Measurements from ENCODE around the gene CHCHD10. TPM values are rescaled to one million over a fixed set of nuclear protein-coding genes. Genes with fewer than 3 reads are reported as not detected.

The CHCHD10 gene
- total RNA-seq, 1 donor from 2014 or later = 148 TPM

GRCh38 chr22:23787600-23787896, 19.8 kb upstream of the CHCHD10 start:
- no peak for DNase-seq (ENCODE audit: low spot score)

DNA sequence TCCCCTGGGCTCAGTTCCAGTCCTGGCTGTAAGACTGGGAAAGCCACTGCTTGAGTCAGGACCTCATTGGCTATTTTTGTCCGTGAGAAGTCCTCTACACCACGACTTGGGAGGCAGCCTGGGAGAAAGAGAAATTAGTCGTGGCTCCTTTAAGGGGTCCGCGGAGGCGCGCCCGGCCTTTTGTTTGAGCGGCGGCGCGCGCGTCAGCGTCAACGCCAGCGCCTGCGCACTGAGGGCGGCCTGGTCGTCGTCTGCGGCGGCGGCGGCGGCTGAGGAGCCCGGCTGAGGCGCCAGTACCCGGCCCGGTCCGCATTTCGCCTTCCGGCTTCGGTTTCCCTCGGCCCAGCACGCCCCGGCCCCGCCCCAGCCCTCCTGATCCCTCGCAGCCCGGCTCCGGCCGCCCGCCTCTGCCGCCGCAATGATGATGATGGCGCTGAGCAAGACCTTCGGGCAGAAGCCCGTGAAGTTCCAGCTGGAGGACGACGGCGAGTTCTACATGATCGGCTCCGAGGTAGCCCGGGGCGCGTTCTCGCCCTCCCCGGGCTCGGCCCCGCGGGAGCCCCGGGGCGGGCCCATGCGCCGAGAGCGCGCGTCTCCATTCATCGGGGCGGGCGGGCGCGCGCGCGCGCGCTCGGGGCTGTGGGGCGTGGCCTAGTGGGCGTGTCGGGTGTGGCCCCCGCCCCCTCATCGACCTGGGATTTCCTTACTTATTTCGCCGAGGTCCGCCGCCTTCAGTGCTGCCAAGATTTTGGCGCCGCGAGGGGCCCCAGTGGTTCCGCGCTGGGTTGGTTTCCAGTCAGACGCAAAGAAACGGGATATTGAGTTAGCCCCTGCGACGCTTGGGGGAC, 19.2 kb upstream of the CHCHD10 start, which contains the start of gene SMARCB1:
Gene SMARCB1 (plus strand): TSS at position 215 of the 848 bp plus-strand sequence. CDS start 204 bp downstream, at position 419.
- peak; percentile 91 for DNase-seq (ENCODE audit: low spot score)

- DNase-seq (ENCODE audit: low spot score) = no peak
Observed at GRCh38 chr22:23786261-23786710, 18.5 kb upstream of the CHCHD10 start.

DNA sequence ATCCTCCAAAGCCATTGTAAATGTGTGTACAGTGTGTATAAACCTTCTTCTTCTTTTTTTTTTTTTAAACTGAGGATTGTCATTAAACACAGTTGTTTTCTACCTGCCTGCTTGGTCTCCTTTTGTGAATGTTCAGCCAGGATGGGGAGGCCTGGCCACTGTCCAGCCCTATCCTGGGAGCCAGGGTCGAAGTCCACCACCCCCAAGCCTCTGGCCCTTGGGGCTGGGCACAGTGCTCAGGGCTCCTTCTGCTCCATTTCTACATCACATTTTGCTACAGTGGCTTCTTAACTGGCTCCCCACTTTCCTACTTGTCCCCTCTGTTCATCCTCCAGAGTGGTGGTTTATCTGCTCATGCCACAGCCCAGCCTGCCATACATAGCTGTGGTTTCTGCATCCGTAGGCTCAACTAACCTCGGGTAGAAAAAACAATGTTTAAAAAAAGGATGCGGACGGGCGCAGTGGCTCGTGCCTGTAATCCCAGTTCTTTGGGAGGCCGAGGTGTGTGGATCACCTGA, 16.5 kb upstream of the CHCHD10 start:
- DNase-seq (ENCODE audit: low spot score) = peak; percentile 66

GRCh38 chr22:23783265-23784150, 15.7 kb upstream of the CHCHD10 start:
- DNase-seq (ENCODE audit: low spot score) = no peak

DNA sequence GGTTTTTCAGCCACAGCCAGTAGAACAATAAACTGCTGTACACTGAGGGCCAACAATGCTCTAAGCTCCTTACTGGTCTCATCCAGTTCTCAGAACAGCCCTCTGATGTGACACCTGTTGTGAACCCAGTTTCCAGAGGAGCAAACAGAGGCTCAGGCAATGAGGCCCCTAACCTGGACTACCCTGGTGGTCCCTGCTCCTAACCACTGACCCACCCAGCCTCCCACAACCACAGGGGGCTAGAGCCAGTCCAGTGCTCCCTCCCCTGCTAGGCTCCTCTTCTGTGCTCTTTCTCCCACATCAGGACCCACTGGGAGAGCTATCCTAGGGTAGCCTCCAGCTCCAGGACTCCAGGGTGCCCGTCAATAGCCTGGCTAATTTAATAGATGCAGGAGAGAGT, 14.9 kb upstream of the CHCHD10 start:
- DNase-seq (ENCODE audit: low spot score) = no peak

GRCh38 chr22:23782252-23782651, 14.5 kb upstream of the CHCHD10 start:
- no peak for DNase-seq (ENCODE audit: low spot score)

- no peak for DNase-seq (ENCODE audit: low spot score)
Observed at GRCh38 chr22:23781511-23782183, 13.9 kb upstream of the CHCHD10 start.

GRCh38 chr22:23781065-23781464, 13.3 kb upstream of the CHCHD10 start:
- no peak for DNase-seq (ENCODE audit: low spot score)

DNA sequence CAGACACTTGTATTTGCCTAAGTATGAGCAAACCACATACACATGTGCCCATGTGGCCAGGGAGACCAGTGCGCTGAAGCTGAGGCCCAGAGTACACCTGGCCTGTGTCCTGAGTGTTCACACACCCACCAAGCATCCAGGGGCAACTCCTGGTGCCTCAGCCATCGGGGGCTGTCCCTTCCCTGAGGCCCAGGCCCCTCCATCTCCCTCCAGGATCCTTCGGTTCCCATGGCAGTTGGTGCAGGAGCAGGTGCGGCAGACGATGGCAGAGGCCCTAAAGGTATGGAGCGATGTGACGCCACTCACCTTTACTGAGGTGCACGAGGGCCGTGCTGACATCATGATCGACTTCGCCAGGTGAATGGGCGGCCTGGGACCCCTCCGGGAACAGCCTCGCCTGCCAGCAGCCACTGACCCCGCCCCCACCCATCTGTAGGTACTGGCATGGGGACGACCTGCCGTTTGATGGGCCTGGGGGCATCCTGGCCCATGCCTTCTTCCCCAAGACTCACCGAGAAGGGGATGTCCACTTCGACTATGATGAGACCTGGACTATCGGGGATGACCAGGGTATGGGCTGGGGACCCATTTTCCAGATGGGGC, 12.5 kb upstream of the CHCHD10 start:
- no peak for DNase-seq (ENCODE audit: low spot score)

DNA sequence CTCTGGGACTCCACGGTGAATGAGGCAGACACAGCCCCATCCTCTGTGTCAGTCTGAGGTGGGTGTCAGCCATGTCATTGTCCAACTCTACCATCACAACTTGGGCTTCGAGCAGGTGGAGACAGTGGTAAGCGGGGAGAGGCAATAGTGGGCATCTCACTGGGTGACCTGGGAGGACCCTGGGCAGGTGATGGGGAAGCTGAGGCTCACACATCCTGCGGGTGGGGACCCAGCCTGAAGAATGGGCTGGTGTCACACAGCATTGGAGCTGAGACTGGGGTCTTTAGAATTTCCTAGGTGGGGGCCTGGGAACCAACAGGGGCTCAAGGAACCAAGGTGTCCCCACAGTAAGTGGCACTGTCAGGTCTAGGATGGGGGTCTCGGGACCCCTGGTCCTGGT, 12.0 kb upstream of the CHCHD10 start:
- DNase-seq (ENCODE audit: low spot score) = no peak

GRCh38 chr22:23779083-23779482, 11.3 kb upstream of the CHCHD10 start:
- DNase-seq (ENCODE audit: low spot score) = no peak

- no peak for DNase-seq (ENCODE audit: low spot score)
Observed at GRCh38 chr22:23778577-23778900, 10.8 kb upstream of the CHCHD10 start.

DNA sequence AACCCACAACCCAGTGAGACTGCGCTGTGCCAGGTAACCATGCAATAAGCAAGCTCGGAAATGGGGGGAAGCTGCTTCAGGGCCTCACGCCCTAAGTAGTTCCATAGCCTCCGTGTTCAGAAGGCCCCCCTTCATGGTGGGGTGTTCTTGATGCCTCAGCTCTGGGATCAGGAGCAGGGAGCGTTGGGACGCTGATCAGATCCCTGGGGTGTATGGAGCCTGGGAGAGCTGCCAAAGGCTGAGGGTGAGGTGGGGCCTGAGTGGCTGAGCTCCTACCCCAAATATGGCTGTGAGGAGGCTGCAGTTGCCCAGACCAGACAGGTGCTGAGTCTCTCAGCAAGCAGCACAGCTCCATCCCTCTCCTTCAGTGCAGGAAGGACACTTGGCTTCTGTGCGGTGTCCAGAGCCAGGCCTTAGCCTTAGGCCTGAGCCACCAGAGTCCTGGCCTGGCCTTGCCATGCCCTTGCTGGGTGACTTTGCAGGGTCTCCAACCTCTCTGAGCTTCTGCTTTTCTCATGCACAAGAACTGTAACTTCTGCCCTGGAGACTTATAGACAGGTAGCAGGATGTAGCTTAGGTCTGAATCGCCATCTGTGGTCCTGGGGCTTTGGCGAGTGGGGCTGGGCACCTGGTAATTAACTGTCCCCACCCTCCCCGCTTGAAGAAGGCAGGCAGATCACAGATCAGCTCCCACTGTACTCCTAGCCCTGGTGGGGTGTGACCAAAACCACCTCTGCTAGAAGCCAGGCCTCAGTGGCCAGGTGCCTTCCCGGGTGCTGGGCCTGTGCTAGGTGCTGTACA, 10.2 kb upstream of the CHCHD10 start:
- no peak for DNase-seq (ENCODE audit: low spot score)

DNA sequence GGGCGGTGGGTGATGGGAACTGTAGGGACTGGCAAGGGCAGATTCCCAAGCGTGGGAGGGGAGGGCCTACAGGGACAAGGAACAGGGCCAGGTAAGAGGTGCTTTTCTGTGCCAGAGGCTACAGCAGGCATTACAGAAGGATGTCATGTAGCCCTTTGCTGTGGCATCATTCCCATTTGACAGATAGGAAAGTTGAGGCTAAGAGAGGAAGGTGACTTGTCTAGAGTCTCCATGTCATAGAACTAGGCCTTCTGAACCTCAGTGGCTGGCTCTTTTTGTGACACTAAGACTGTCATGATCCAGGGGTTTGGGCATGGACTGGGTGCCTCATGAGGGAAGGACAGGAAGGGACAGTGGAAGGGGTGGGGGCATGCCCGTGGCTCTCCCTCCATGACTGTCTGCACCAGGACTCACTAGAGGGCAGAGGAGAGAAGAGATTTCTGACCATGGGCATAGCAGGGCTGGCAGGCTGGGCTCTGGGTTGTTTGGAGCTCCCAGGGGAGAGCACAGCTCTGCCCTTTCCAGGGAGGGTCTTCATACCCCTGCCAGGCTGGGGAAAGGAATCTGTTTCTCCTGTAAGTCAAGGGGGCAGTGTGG, 8.1 kb upstream of the CHCHD10 start:
- DNase-seq (ENCODE audit: low spot score) = no peak

- DNase-seq (ENCODE audit: low spot score) = peak; percentile 42
Observed at GRCh38 chr22:23774922-23775436, 7.2 kb upstream of the CHCHD10 start.

- DNase-seq (ENCODE audit: low spot score) = no peak
Observed at GRCh38 chr22:23774114-23774921, 6.5 kb upstream of the CHCHD10 start.

- no peak for DNase-seq (ENCODE audit: low spot score)
Observed at GRCh38 chr22:23773483-23774113, 5.8 kb upstream of the CHCHD10 start.

Measured in mucosa of gallbladder (tissue), 1 donor.